Prostate gland (tissue), 2 donors: ENCODE measurements around the gene TMEM134. TPM values are rescaled to one million over a fixed set of nuclear protein-coding genes. Genes with fewer than 3 reads are reported as not detected.

Experiments used
- DNase-seq: peaks from one replicate; pipeline ENCODE4 v3.0.0-alpha.2; 2019; ENCODE audit warnings: low spot score
- H3K27ac ChIP-seq, 2 donors: fragments of 200-600 bp; sonication (generic); 2 replicates each; pipeline ENCODE4 v1.5.1; 2017 to 2019
- H3K27me3 ChIP-seq: fragments of 200-600 bp; sonication (generic); replicated peaks from 2 replicates; pipeline ENCODE4 v1.5.1; 2019; ENCODE audit not compliant: insufficient read depth
- H3K36me3 ChIP-seq, 2 donors: fragments of 200-600 bp; sonication (generic); 1 replicate in 1 of 2; 2 replicates in 1 of 2; pipeline versions ENCODE4 v1.5.1 to v1.8.1; 2017 to 2019
- H3K4me1 ChIP-seq: fragments of 200-600 bp; sonication (generic); replicated peaks from 2 replicates; pipeline ENCODE4 v1.5.1; 2019
- H3K4me3 ChIP-seq, 2 donors: fragments of 200-600 bp; sonication (generic); 2 replicates each; pipeline ENCODE4 v1.5.1; 2017 to 2019
- H3K9me3 ChIP-seq: fragments of 200-600 bp; sonication (generic); 2 replicates; pipeline ENCODE4 v1.5.1; 2017
- POLR2A ChIP-seq: fragments of 450-650 bp; IDR thresholded peaks from one replicate; pipeline ENCODE4 v1.6.1; 2016; ENCODE audit warnings: antibody characterized with exemption, mild to moderate bottlenecking
- POLR2AphosphoS5 ChIP-seq: sonication (generic); formaldehyde crosslinking; IDR thresholded peaks from one replicate; pipeline ENCODE4 v1.6.1; 2017; ENCODE audit warnings: antibody characterized with exemption
- WGBS: methylation state at CpG from one replicate; pipeline ENCODE4 v1.1.5; 2018; 5-methylcytosine and 5-hydroxymethylcytosine counted together
- intact Hi-C: fragments of 100-400 bp; cut with DNase I; formaldehyde crosslinking; loops from one replicate; pipeline ENCODE4 v1.14.2; 2022
- total RNA-seq, 2 donors: library from RNA; depleted of rRNA; stranded (reverse); fragments of >200 nt; gene quantifications; one replicate each; pipeline ENCODE4 v1.1.0, GENCODE V29; 2016
- TF ChIP-seq, protein P1 (sequence below), 4 experiments: fragments of 200-600 bp in 2 of 4; fragments of 450-650 bp in 2 of 4; sonication (generic) in 2 of 4; IDR thresholded peaks; 1 replicate in 3 of 4; 2 replicates in 1 of 4; pipeline ENCODE4 v1.5.1; 2016 to 2019; ENCODE audit warnings: antibody characterized with exemption in 4 of 4, mild to moderate bottlenecking in 2 of 4, moderate library complexity in 2 of 4

The TMEM134 gene
- total RNA-seq, 2 donors from 2014 or later, result 106 to 402 TPM

DNA sequence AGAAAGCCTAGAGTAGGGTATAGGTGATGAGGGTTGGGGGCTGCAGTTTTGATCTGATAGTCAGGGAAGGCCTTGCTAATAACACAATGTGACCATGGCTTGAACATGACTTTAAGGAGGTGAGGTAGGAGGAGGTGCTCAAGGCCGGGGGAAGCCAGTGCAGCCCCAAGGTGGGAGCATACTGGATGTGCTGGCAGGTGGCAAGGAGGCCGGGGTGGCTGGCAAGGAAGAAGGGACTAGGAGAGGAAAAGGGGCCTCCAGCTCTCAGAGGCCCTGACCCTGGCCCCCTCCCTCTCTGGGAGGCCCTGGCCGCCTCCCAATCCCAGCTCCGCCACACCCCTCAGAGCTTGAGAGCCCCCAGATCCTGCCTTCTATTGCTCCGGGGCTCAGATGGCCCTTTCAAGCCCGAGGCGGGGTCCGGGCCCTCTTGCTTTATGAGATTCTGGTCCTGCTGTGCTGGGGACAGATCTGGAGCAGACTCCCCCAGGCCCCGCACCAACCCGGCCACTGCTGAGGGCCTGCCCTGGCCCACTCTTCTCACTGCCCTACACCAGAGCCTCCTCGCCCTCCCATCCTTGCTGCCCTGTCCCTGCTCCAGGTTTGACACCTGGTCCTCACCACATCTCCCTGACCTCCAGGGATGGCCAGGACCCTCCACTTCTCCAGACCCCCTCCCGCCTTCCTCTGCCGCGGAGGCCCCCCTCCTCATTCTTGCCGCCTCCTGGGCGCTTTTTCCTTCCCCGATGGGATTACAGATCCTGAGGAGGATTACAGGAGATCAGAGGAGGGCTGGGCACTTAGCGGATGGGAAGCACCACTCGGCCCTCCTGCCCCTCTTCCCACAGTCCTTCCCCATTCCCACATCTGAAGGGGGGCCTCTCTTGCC is 34.3 kb upstream of the TMEM134 start:
- Histone ChIP-seq H3K9me3 (no peaks in the 10 kb centered on the region), H3K4me3 (peak overlapping the region; percentile 46 to 48), H3K4me1 (peaks cover 9% of the 10 kb centered on the region), H3K27ac (no peak overlapping the region), H3K27me3 (no peaks in the 10 kb centered on the region), H3K36me3 (peaks cover 0 to 2% of the 10 kb centered on the region in 2 donors)
- intact Hi-C loops, result loop anchor here (10.0 kb wide), 1 partner anchor 149 kb away; the partner anchor contains the start of gene POLD4
- no peak for TF ChIP-seq POLR2AphosphoS5
- TF ChIP-seq, protein P1, sequence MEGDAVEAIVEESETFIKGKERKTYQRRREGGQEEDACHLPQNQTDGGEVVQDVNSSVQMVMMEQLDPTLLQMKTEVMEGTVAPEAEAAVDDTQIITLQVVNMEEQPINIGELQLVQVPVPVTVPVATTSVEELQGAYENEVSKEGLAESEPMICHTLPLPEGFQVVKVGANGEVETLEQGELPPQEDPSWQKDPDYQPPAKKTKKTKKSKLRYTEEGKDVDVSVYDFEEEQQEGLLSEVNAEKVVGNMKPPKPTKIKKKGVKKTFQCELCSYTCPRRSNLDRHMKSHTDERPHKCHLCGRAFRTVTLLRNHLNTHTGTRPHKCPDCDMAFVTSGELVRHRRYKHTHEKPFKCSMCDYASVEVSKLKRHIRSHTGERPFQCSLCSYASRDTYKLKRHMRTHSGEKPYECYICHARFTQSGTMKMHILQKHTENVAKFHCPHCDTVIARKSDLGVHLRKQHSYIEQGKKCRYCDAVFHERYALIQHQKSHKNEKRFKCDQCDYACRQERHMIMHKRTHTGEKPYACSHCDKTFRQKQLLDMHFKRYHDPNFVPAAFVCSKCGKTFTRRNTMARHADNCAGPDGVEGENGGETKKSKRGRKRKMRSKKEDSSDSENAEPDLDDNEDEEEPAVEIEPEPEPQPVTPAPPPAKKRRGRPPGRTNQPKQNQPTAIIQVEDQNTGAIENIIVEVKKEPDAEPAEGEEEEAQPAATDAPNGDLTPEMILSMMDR (IDR thresholded peaks at IDR 0.05), result no peak
- no peak for TF ChIP-seq POLR2A
- no peak for DNase-seq
- 75% methylated on average over 18 of the region's 19 CpGs for WGBS

DNA sequence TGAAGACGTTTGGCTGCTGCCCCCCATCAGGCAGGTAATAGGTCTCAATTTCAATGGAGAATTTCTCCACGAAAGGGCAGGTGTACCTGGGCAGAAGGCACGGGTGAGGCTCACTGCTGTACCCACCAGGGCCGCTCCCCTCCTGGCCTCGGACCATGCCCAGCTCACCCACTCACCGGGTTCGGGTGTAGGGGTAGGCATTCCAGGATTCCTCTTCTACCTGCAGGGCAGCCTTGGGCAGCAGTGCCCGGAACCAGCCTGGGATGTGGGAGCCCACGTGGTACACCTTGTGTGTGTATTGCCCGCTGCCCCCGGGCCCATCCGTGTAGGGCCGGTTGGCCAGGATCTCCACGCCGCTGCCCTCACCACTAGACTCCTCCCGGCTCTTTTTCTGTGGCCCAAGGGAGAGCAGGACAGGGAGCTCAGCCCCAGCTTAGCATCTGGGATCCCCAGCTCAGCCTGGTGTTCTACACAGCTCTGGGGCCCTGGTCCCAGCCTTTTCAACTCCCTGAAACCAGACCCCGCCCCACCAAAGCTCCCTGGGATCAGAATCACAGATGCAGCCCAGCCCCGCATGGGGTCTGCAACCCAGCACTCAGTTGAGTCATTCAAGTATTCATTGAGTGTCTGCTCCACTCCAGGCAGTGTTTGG is 33.4 kb upstream of the TMEM134 start:
- no peaks in the 10 kb centered on the region for H3K27me3 ChIP-seq
- 94% methylated on average over 18 of the region's 18 CpGs for WGBS
- H3K36me3 ChIP-seq, result peaks cover 0 to 2% of the 10 kb centered on the region in 2 donors
- no peak overlapping the region for H3K4me3 ChIP-seq
- no peak for DNase-seq
- no peak for TF ChIP-seq POLR2AphosphoS5
- no peak for TF ChIP-seq POLR2A
- TF ChIP-seq, protein P1 (IDR thresholded peaks at IDR 0.05), result no peak
- no peak overlapping the region for H3K27ac ChIP-seq
- no peaks in the 10 kb centered on the region for H3K9me3 ChIP-seq
- intact Hi-C loops, result loop anchor here (10.0 kb wide), 1 partner anchor 148 kb away; the partner anchor contains the start of gene POLD4
- peaks cover 9% of the 10 kb centered on the region for H3K4me1 ChIP-seq

DNA sequence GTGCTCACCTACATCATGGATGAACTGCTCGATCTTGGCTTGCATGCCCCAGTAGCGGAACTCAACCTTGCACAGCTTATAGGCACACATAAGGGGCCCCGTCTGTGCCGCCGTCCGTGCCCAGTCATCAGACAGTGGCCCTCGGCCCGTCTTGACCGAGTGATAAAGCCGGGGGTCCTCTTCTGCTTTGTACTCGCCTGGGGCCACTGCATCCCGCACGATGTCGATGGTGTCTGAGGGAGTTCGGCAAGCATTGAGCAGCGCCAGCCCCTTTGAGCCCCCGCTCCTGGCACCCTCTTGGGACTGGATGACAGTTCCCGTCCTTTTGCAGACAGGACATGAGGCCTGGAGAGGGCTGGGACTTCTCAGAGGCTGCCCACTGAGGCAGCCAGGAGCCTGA is 32.8 kb upstream of the TMEM134 start:
- WGBS, result 96% methylated on average over 18 of the region's 18 CpGs
- no peak for TF ChIP-seq POLR2A
- TF ChIP-seq POLR2AphosphoS5, result no peak
- TF ChIP-seq, protein P1 (IDR thresholded peaks at IDR 0.05), result no peak
- no peak for DNase-seq
- Histone ChIP-seq H3K4me3 (no peak overlapping the region), H3K4me1 (peaks cover 8% of the 10 kb centered on the region), H3K36me3 (peaks cover 0 to 2% of the 10 kb centered on the region in 2 donors), H3K27me3 (no peaks in the 10 kb centered on the region), H3K27ac (no peak overlapping the region), H3K9me3 (no peaks in the 10 kb centered on the region)
- intact Hi-C loops, result loop anchor here (10.0 kb wide), 1 partner anchor 147 kb away; the partner anchor contains the start of gene POLD4

DNA sequence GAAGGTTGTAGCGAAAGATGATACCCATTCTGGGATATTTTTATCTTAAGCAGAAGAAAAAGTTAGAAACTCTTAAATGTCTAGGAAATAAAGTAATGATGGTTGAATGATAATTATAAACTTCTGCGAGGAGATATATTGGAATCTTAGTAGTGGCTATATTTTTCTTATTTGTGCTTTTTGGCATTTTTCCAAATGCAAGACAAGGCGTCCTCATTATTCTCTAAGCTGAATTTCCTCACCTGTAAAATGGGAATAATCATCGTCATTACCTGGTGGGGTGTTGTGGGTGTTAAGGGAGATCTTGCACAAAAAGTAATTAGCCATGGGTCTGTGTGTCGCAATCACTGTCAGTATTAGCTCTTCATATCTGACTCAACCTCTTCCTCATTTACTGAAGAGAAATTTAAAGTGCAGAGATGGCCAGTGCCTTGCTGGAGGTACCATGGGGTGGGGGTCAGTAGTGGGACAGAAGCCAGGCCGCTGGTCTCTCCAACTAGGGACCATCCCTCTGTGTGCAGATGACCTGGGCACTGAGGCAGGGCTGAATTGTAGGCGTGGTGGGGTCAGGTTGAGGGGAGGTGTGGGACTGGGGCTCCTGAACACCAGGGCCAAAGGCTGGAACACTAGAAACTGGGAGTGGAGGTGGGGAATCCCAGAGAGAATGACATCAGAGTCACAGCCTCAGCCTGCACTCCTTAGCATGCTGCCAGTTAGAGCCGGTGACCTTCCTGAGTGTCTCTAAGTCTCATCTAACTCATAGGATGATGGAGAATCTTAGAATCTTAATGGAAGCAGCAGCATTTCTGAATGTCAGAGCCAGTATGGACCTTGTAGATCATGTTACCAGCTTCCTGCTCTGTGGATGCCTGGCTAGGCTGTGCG is 32.0 kb upstream of the TMEM134 start:
- TF ChIP-seq POLR2A, result no peak
- TF ChIP-seq, protein P1 (IDR thresholded peaks at IDR 0.05), result no peak
- no peak for TF ChIP-seq POLR2AphosphoS5

More for the DNA sequence above, 32.0 kb upstream of the TMEM134 start:
- DNase-seq, result no peak
- intact Hi-C loops, result loop anchor here (10.0 kb wide), 1 partner anchor 146 kb away; the partner anchor contains the start of gene POLD4
- Histone ChIP-seq H3K4me3 (no peak overlapping the region), H3K27me3 (no peaks in the 10 kb centered on the region), H3K4me1 (no peaks in the 10 kb centered on the region), H3K27ac (no peak overlapping the region), H3K9me3 (no peaks in the 10 kb centered on the region), H3K36me3 (peaks cover 0 to 2% of the 10 kb centered on the region in 2 donors)
- 88% methylated on average over 9 of the region's 9 CpGs for WGBS
